ENCODE measurements around the gene PSMA1.

DNA sequence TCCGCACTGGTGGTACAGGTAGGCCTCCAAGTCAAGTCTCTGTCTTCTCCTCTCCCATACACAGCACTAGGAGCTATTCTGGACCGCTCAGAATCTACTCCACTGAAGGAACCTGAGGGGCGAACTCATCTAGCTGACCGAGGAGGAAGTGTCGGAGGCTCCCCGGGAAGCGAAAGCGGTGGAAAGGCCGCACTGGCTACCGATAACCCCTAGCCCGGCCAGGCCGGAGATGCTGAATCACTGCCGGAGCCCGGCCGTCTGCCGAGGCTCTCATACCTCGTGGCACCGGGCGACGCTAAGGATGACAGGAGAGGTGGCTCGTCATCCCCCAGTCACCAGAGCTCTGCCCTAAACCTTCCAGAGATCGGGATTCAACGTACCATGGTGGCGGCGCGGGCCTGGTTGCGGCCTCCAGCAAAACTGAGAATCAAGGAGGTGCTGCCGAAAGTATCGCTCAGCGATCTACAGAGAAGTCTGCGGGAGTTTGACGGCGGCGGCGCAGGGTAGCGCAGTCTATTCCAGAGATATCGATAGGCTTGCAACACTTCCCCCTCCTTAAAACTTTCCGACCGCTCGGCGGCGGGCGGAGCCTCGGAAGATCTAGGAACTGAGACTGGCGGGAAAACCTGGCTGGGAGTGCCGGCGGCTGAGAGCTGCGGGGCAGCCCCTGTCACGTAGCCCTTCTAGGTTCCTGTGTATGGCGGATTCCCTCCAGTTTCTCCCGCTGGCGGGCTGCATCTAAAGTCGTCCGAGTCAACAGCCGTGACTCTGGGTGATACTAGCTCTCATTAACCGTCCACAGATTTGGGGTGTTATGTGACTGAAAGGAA, at the start of gene PSMA1:
- TF ChIP-seq, protein P1, sequence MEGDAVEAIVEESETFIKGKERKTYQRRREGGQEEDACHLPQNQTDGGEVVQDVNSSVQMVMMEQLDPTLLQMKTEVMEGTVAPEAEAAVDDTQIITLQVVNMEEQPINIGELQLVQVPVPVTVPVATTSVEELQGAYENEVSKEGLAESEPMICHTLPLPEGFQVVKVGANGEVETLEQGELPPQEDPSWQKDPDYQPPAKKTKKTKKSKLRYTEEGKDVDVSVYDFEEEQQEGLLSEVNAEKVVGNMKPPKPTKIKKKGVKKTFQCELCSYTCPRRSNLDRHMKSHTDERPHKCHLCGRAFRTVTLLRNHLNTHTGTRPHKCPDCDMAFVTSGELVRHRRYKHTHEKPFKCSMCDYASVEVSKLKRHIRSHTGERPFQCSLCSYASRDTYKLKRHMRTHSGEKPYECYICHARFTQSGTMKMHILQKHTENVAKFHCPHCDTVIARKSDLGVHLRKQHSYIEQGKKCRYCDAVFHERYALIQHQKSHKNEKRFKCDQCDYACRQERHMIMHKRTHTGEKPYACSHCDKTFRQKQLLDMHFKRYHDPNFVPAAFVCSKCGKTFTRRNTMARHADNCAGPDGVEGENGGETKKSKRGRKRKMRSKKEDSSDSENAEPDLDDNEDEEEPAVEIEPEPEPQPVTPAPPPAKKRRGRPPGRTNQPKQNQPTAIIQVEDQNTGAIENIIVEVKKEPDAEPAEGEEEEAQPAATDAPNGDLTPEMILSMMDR (IDR thresholded peaks at IDR 0.05): peak; percentile 27 to 80 (median 36)
- peak; percentile 90 for TF ChIP-seq POLR2A (IDR thresholded peaks at IDR 0.05)

All from right lobe of liver (tissue), 4 donors.